Keratinocyte (primary cell): Measurements from ENCODE around the gene HNF4A. TPM values are rescaled to one million over a fixed set of nuclear protein-coding genes. Genes with fewer than 3 reads are reported as not detected.

Experiments used
- DNase-seq: peaks from one replicate; pipeline ENCODE4 v3.0.0-alpha.2; 2011; ENCODE audit warnings: low read depth, missing footprints, low spot score
- FAIRE-seq: peaks from 2 replicates; lab custom pipeline; 2011; peaks lifted over from hg19 to GRCh38; lab: Jason Lieb, UNC
- H2AFZ ChIP-seq: 2 replicates; pipeline ENCODE4 v1.6.0; 2012; ENCODE audit warnings: low read length, control low read depth, inconsistent platforms; ENCODE audit not compliant: control insufficient read depth
- H3K27ac ChIP-seq: 2 replicates; pipeline ENCODE4 v1.5.1; 2011; ENCODE audit warnings: low read length; ENCODE audit not compliant: control insufficient read depth, insufficient read depth
- H3K27me3 ChIP-seq: 3 replicates; pipeline ENCODE4 v1.6.0; 2011; ENCODE audit warnings: low read length; ENCODE audit not compliant: control insufficient read depth, insufficient read depth; ENCODE audit errors: extremely low read depth
- H3K36me3 ChIP-seq, 2 experiments: 2 replicates in 1 of 2; 3 replicates in 1 of 2; pipeline ENCODE4 v1.5.1; 2011; ENCODE audit warnings: low read length in 2 of 2, mild to moderate bottlenecking in 1 of 2; ENCODE audit not compliant: control insufficient read depth in 2 of 2, insufficient read depth in 2 of 2; ENCODE audit errors: extremely low read depth in 1 of 2
- H3K4me1 ChIP-seq: 3 replicates; pipeline ENCODE4 v1.5.1; 2011; ENCODE audit warnings: low read length; ENCODE audit not compliant: control insufficient read depth, insufficient read depth; ENCODE audit errors: extremely low read depth
- H3K4me2 ChIP-seq: 3 replicates; pipeline ENCODE4 v1.6.0; 2011; ENCODE audit warnings: low read depth, low read length; ENCODE audit not compliant: control insufficient read depth, insufficient read depth; ENCODE audit errors: extremely low read depth
- H3K4me3 ChIP-seq, 3 experiments: fragments of 200-600 bp in 1 of 3; sonication (generic) in 1 of 3; 2 replicates in 2 of 3; 3 replicates in 1 of 3; pipeline ENCODE4 v1.5.1; 2011 to 2016; ENCODE audit warnings: low read length in 3 of 3, mild to moderate bottlenecking in 3 of 3, control low read depth in 2 of 3, inconsistent platforms in 1 of 3, low read depth in 1 of 3, mixed read lengths in 1 of 3, mixed run types in 1 of 3, moderate library complexity in 1 of 3; ENCODE audit not compliant: control insufficient read depth in 2 of 3, insufficient read depth in 2 of 3; ENCODE audit errors: extremely low read depth in 1 of 3
- H3K79me2 ChIP-seq: 2 replicates; pipeline ENCODE4 v1.6.0; 2012; ENCODE audit warnings: low read length; ENCODE audit not compliant: control insufficient read depth, insufficient read depth
- H3K9ac ChIP-seq: 3 replicates; pipeline ENCODE4 v1.6.0; 2011; ENCODE audit warnings: low read length; ENCODE audit not compliant: control insufficient read depth, insufficient read depth; ENCODE audit errors: extremely low read depth
- H3K9me1 ChIP-seq: 3 replicates; pipeline ENCODE4 v1.6.0; 2011; ENCODE audit warnings: low read length; ENCODE audit not compliant: control insufficient read depth, insufficient read depth; ENCODE audit errors: extremely low read depth
- H3K9me3 ChIP-seq: 2 replicates; pipeline ENCODE4 v1.5.1; 2012; ENCODE audit warnings: low read depth, low read length; ENCODE audit not compliant: control insufficient read depth
- H4K20me1 ChIP-seq: 3 replicates; pipeline ENCODE4 v1.6.0; 2011; ENCODE audit warnings: low read length; ENCODE audit not compliant: control insufficient read depth, insufficient read depth; ENCODE audit errors: extremely low read depth
- EZH2 ChIP-seq: IDR thresholded peaks from one replicate; pipeline ENCODE4 v1.6.1; 2012; ENCODE audit warnings: inconsistent platforms, mild to moderate bottlenecking, low read length, moderate library complexity
- dilution Hi-C: fragments of 300-500 bp; cut with MboI; formaldehyde crosslinking; loops from one replicate; pipeline ENCODE4 v1.7.0; 2020; ENCODE audit warnings: low sequenced_read_pairs; ENCODE audit not compliant: extremely low pct_ligation_motif_present
- polyA plus RNA-seq, 5 experiments: library from polyadenylated mRNA; depleted of rRNA in 3 of 5; stranded (reverse) in 3 of 5; stranded (forward) in 1 of 5; unstranded in 1 of 5; fragments of >200 nt; gene quantifications; 1 replicate in 1 of 5; 2 replicates in 3 of 5; 3 replicates in 1 of 5; pipeline versions ENCODE4 v1.2.1 to v1.2.3, GENCODE V29; 2011 to 2012; ENCODE audit warnings: missing spikeins in 2 of 5, low read depth in 1 of 5, low replicate concordance in 1 of 5
- TF ChIP-seq, protein P1 (sequence below), 3 experiments: IDR thresholded peaks in 1 of 3; conservative IDR thresholded peaks in 1 of 3; optimal IDR thresholded peaks in 1 of 3; 2 replicates in 2 of 3; 3 replicates in 1 of 3; pipeline versions ENCODE3 to v1.5.1; 2011; ENCODE audit warnings: low read length in 3 of 3, mild to moderate bottlenecking in 3 of 3, moderate library complexity in 2 of 3, control low read depth in 1 of 3, inconsistent platforms in 1 of 3; ENCODE audit not compliant: insufficient read depth in 2 of 3; ENCODE audit errors: extremely low read depth in 1 of 3

Gene HNF4A
- polyA plus RNA-seq, 1 donor (not counting 4 experiments of a cell fraction or from before 2014, with no cell fraction given): not detected

DNA sequence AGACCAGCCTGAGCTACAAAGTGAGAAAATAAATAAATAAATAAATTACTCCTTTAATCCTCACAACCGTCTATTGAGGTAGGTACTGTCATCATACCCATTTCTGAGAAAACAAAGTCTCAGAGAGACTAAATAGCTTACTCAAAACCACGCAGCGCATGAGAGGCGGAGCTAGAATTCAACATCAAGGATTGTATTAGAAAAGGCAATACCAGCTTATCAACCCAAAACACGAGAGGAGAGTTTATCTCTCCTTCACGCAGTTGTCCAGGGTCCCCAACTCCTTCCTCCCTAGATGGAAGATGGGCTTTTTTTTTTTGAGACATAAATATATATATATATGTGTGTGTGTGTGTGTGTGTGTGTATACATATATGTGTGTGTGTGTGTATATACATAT is 12.2 kb downstream of the HNF4A start:
- H3K9me1 ChIP-seq: no peaks in the 10 kb centered on the region
- DNase-seq (no peak), FAIRE-seq (no peak)
- H3K4me2 ChIP-seq: no peak overlapping the region
- H3K4me3 ChIP-seq: no peak overlapping the region
- dilution Hi-C loops: no loop called here
- H3K9me3 ChIP-seq: no peaks in the 10 kb centered on the region
- no peaks in the 10 kb centered on the region for H3K27me3 ChIP-seq
- H2AFZ ChIP-seq: no peak overlapping the region
- H3K9ac ChIP-seq: no peak overlapping the region
- H3K79me2 ChIP-seq: no peaks in the 10 kb centered on the region
- H3K4me1 ChIP-seq: no peaks in the 10 kb centered on the region
- no peaks in the 10 kb centered on the region for H4K20me1 ChIP-seq
- H3K36me3 ChIP-seq: no peaks in the 10 kb centered on the region
- no peak for TF ChIP-seq EZH2
- TF ChIP-seq, protein P1, sequence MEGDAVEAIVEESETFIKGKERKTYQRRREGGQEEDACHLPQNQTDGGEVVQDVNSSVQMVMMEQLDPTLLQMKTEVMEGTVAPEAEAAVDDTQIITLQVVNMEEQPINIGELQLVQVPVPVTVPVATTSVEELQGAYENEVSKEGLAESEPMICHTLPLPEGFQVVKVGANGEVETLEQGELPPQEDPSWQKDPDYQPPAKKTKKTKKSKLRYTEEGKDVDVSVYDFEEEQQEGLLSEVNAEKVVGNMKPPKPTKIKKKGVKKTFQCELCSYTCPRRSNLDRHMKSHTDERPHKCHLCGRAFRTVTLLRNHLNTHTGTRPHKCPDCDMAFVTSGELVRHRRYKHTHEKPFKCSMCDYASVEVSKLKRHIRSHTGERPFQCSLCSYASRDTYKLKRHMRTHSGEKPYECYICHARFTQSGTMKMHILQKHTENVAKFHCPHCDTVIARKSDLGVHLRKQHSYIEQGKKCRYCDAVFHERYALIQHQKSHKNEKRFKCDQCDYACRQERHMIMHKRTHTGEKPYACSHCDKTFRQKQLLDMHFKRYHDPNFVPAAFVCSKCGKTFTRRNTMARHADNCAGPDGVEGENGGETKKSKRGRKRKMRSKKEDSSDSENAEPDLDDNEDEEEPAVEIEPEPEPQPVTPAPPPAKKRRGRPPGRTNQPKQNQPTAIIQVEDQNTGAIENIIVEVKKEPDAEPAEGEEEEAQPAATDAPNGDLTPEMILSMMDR (optimal IDR thresholded peaks at IDR 0.05 in 1 of 3, IDR thresholded peaks at IDR 0.05 in 1 of 3, conservative IDR thresholded peaks at IDR 0.05 in 1 of 3; ENCODE audit: extremely low read depth in 1 of 3, insufficient read depth in 2 of 3, low read length in 3 of 3): no peak
- H3K27ac ChIP-seq: no peak overlapping the region

DNA sequence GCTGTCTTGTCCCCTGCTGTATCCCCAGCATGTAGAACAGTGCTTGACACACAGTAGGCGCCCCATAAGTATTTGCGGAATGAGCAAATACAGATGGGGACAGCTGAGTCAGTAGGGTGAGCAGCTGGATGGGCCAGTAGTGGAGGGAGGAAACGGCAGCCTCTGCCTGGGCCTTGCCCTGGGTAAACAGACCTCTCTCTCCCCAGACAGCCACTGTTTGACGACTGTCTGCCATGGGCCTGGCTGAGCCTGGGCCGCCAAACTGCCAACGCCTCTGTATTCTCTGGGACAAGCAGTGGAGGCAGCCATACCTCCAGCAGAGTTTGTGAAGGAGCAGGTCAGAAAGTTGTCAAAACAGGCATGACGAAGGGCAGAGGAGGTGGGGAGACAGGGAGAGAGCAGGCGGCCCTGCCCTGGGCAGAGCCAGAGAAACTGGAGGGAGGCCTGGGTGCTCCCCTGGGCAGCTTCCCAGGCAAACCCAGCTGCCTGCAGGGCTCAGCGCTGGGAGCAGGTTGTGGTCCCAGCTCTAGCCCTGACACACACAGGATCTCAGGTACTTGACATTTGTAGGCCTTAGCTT is 15.2 kb downstream of the HNF4A start:
- Histone ChIP-seq H3K36me3 (no peaks in the 10 kb centered on the region), H3K9me3 (no peaks in the 10 kb centered on the region), H3K9ac (no peak overlapping the region), H3K27me3 (no peaks in the 10 kb centered on the region), H3K79me2 (no peaks in the 10 kb centered on the region), H3K4me3 (no peak overlapping the region), H3K27ac (no peak overlapping the region), H3K4me1 (no peaks in the 10 kb centered on the region), H2AFZ (no peak overlapping the region), H3K4me2 (no peak overlapping the region), H3K9me1 (no peaks in the 10 kb centered on the region), H4K20me1 (no peaks in the 10 kb centered on the region)
- FAIRE-seq (no peak), DNase-seq (no peak)
- TF ChIP-seq EZH2: no peak
- TF ChIP-seq, protein P1 (optimal IDR thresholded peaks at IDR 0.05 in 1 of 3, IDR thresholded peaks at IDR 0.05 in 1 of 3, conservative IDR thresholded peaks at IDR 0.05 in 1 of 3; ENCODE audit: extremely low read depth in 1 of 3, insufficient read depth in 2 of 3, low read length in 3 of 3): no peak
- dilution Hi-C loops: no loop called here
